ENCODE measurements around the gene LAMA4.

LAMA4 gene

DNA sequence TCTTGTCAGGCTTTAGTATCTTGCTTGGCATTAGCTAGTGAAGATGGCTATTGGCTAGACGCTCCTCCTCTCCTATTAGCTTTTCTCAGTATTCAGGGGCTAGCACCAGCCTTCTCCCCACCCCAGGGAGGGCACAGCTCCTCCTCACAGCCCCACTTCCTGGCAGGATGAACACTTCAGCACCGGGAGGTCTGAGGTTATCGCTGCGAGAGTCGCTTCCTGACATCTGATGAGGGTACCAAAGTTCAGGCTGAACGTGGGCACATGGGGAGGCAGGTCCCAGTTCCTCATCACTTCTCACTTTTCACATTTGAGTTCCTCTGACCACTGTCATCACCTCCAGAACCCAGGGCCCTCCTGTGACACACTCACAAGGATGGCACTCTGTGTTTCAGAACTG, 66.6 kb downstream of the LAMA4 start:
- DNase-seq: no peak

DNA sequence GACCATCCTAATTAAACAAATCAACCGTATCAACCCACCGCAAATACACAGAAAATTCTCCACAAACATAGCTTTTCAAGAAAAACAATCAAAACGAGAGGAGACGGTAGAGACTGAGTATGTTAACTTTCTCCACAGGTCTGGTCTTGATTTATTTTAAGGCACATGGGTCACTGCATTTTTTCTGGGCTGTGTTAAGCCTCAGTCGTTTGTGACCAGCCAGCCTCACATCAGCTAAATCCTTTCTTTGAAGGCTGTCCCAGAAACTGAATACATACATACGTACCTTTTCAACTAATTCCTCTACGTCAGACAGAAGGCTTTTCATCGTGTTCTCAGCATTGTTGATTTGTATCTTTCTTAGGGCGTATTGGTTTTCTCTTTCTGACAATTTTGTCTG, 69.4 kb downstream of the LAMA4 start:
- DNase-seq: no peak

DNA sequence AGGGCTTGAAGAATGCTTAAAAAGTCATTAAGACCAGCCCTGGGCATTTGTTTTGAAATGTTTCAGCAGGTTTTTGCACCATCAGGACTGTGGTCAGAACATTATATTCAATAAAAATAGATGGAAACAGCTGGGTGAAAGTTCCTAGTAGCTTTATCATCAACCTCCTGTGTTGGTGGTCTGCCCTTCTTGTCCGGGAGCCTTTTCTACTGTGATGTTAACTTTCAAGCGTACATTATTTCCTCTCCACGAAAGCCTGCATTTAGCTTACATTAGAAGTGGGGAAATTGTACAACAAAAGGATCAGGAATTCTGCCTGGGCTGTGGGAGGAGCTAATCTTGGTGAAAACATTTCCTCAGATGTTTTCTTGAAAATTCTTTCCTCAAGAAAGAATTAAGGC, 71.1 kb downstream of the LAMA4 start:
- DNase-seq: no peak

DNA sequence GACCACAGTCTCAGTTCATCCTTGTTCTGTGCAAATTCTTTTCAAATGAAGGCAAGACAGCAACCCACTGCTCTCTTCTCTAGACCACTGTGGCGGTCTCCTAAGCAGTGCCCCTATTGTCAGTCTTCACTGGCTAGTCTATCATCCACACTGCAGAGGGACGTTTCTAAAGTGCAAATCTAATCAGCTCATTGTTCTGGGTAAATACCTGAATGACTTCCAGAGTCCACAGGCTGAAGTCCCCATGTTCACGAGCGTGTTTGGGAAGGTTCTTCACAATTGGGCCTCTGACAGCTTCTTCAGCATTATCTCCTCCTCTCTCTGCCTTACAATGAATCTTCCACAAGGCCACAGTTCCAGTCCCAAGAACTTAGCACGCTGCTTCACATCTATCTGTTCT, 73.2 kb downstream of the LAMA4 start:
- DNase-seq: no peak

DNA sequence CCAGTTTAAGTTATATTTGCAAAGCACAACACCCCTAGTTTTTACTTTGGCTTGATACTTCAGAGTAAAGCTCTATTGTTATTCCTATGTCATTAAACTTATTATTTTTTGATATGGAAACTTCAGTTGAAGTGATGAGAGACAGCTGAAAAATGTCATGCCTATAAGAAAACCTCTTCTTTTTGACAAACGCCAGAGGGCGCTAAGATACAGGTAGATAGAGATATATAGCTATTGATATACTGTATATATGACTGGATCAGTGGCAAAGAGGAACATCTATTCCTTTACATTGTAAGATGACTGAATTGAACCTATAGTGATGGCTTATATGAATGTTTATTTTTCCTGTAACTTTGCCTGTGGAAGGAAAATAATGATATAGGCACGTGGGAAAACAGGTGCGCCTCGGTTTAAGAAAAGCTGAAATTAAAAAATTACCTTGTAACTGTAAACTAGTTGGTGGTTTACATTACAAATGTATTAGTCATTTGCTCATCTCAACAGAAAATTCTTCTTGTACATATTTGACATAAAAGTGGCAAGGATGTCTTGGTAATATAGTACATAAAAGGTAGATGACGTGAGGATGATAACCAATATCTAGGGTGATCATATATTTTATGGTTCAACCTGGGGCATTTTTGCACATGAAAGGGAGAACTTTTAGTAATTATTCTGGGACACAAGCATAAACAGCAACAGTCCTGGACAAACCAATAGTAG, 74.1 kb downstream of the LAMA4 start:
- peak; percentile 62 for DNase-seq

DNA sequence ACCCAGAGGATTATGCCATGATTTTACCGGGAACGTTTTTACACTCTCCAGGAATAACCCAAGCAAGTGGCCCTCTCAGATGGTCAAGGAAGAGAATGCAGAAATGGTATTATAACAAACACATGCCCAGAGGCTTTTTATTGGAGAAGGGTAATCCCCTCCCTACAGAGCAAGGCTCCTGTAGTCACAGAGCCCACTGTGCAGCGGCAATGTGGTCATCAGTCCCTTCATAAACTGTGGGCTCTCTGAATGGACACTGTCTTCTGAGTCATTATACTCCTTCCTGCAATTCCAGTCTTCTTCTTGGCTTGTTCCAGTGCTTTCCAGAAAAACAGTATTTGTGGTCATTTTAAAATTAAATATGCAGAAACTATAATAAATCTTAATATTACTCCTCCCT, 74.7 kb downstream of the LAMA4 start:
- DNase-seq: no peak

DNA sequence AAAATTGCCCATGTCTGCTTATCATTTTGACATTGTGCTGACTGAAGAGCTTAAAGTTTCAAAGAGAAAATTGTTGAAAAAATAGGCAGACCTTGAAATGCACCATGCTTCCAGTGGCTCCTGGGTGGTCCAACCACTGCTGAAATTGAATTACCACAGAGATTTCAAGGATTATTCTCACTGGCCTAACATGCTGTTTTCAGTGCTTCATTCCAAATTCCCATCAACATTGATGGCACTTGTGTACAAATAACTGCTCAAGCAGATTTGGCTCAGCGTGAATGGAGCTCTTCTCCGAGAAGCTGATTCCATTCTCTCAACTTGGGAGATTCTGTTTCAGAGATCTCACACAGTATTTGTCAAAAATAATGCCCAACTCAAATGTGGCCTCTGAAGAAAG, 75.5 kb downstream of the LAMA4 start:
- DNase-seq: no peak

DNA sequence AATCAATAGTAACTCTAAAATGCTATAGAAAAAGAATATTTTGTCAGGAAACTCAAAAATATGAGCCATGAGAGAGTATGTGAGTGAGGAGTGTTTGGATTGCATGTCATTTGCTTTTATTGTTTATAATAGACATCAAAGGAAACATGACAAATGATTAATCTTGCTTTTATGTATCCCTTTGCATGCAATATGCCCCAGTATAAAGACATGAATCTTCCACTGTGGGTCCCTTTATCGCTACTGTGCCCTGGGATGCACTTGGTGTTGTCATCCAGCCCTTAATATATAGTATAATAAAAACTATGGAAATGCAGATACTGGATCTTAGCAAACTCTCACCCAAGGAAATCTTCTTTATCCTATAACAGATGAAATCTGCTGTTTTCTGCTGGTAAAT, 77.3 kb downstream of the LAMA4 start:
- DNase-seq: no peak

DNA sequence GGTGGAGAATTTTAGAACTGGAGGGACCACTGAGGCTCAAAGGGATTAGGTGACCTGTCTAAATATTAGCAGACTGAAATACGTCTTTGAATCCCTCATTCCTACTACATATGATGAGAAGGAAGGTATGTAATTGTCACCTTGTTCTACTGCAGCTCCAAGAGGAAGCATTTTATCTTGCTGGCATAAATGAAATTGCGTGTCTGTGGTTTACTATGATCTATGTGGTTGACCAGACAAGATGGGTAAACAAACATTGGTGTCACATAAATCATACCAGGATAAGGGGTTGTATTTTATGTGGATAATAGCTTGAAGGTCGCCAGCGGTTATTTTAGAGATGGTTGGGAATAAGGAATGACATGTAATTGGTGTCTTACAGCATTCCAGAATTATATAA, 78.2 kb downstream of the LAMA4 start:
- DNase-seq: peak; percentile 13

DNA sequence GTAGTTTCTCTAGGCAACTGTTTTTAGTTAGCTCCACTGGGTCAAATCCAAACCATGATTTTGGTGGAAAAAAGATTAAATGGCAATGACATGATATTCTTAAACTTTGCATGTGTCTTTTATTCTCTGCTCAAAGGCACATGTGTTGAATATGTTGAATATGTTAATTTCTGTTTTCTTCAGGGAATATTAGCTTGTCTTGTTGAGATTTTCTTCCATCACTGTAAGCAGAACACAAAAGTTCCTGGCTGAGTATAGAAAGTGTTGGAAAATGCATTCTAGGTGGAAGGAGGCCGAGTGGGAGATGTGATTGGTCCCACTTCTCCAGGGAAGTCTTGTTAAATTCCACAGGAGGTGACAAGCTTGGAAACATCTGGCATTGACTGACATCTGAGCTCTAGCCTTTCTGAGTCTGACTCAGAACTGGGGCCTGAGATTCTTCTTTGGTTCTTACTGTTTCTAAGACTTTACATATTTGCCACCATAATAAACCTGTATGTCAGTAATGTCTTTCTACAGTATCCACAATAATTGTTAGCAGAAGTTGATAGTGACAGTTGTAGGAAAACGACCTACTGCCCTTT, 81.1 kb downstream of the LAMA4 start:
- no peak for DNase-seq

DNA sequence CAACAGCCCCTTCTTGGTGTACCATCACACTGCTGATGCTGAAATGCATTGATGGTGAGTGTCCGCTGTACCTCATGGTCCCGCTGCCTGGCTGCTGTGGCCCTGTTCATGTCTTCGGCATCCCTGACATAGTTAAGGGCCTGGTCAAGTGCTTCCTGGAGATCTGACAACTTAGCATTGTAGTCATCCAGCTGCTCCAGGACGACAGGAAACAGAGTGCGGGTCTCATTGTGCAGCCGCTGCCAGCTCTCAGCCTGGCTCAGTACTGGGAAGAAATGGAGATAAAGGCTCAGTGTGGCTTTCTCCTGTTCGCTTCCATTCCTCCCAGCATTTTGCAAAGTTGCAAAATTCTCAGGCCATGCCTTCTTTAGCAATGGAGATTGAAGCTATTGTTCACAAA, 81.8 kb downstream of the LAMA4 start:
- DNase-seq: no peak

DNA sequence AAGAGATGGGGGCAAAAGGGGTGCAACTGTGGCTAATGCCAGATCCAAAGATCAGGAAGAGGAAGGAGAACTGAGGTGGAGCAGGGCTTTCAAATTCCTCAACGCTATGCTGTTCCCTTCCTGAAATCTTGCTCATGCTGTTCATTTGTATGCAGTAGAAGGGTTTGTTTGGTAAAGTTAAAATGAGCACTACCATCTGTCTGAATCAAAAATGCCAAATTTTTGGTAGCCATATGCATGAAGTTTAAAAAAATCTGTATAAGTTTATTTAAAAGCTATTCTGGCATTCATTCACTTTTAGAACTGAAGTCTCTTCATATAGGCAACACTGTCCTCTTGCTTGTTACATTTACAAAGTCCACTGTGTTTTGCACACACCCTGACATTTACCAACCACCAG, 84.8 kb downstream of the LAMA4 start:
- no peak for DNase-seq

DNA sequence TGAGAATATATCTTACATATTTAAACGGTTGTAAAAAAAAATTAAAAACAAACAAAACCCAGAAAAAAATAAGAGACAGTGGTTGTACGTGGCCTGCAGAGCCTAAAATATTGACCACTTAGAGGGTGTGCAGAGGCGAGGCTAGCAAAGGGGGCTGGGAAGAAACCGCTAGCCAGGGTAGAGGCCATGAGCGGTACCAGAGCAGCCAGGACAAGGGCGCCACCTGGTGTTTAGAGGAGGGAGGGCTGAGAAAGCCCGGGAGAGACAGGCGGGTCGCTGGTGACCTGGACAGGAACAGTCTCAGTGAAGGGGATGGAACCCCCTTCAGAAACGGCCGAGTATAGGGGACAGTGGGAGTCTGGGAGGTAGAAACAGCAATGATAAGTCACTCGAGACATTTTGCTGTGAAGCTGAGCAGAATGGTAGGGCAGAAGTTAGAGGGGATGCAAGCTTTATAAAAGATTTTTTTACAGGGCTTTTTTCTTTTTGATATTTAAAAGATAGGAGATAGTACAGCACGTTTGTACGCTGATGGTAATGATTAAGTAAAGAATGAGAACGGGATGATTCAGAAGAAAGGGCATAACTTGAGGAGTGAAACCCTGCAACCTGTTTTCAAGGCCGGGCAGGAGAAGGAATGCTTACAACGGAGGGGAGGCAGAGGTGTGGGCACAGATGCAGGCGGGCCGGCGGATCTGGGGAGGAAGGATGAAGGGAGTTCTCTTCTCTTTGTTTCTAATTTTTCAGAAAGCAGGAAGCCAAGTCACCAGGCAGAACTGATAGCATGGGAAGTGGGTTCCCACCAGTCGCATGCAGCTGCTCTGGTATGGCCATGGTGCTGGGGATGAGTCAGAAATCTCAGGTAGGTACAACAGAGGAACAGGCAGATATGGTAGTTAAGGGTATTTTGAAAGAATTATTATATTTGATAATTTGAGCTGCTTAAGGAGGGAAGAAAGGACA, 90.8 kb downstream of the LAMA4 start:
- peak; percentile 52 for DNase-seq

DNA sequence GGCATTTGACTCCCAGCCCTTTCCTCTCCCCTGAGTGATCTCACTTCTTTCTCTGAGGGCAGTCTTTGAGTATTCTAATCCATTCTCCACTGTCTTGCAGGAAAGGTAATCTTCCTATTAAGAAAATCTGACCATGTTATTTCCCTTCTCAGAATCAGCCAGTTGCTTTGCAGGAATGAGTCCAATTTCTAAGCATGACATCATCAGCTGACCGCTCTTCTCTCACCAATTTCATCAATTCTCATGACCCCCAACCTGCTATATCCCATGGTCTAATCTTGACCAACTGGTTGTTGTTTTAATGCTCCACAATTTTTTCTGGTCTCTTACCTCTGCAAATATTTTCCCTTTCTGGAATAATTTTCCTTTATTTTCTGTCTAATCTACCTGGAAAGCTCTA, 93.6 kb downstream of the LAMA4 start:
- DNase-seq: no peak

DNA sequence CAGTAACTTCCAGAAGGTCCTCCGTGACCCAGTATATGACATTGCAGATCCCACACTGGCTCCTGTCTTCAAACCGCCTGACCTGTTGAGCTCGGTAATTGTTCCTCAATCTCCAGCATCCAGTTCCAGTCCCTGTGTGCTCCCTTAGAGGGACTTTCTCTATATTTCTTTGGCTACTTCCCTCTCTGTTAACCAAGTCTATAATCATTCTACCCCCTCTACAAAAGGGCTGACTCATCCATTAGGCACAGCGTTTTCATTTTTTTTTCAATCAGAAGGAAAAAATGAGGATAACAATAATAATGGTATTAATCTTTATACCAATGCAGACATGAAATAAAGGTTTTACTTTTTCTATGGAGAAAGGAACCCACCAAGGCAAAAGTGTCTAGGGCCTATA, 97.7 kb downstream of the LAMA4 start:
- no peak for DNase-seq

DNA sequence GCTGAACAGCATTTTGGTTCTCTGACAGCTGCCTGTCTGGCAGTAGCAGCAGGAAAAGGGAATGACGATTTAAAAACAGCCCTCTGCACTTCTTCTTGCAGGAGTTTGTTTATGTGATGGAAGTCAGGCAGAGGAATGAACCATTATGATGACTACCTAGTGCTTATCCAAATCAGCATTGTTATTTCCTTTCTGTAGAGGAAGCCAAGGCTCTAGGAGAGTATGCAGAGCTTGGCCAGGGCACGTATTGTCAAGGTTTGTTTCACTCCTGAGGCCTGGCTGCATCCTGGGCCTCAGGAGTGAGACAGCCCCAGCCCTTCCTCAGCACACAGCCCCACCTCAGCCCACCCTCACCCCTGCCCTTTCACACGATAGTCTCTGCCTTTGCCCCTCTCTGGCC, 98.5 kb downstream of the LAMA4 start:
- no peak for DNase-seq

DNA sequence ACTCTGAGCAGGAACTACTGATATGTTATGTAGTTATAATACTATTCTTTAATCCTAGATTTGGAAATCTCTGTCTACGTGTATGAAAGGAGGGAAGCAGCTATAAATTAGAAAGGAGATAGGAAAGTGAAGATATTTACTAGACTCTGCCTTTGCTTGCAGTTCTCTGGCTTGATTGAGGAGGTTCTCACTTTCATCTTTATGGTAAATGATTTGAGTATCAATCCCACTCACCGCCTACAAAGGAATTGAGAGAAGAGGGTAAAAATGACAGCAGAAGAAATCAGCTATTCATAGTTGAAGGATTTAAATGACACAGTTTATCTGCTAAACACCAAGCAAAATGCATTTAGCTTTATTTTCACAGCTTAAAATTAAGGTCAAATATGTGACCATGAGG, 99.7 kb downstream of the LAMA4 start:
- DNase-seq: no peak

DNA sequence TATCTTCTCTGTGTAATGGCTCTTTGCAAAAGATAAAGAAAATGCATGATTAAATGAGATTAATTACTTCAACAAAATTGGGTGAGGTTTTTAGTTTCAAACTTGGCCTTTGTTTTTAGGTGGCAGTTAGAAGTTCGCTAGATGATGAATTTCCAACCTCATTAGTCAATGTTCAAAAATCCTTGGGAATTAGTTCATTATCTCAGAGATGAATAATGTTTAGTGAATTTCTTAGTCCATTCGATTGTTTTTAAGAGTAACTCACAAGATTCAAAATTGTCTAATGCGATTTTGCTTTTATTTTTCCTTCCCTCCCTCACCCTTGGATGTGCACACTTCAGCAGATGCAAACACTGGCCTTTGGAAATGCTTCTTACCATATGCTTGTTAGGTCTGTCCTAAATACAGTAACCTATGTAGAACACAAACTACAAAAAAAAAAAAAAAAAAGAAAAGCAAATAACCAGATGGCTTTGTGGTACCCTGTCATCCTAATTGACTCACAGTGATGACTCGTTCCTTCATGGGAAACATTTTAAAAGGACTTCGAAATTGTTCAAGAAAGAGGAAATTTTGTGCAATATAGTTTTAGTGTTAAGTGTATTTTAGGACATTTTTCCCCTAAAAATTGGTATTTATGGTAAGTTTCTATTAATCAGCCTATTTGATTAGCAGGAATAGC, 100.3 kb downstream of the LAMA4 start:
- DNase-seq: no peak

DNA sequence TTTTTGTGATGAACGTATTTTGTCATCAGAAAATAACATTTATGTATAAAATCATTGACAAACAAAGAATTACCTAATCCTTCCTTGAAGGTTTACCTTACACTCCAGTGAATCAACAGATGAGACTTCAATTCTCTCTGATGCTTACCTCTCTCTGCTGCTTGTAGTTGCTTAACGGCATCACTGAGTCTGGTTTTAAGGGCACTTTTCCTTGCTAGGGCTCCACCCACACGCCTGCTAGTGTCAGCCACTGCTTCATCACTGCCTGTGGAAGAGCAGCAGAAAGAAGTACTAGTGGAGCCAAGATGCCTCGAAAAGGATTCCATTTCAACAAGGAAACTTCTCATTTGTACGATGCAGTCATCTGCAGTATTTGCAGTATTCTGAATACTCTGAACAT, 104.0 kb downstream of the LAMA4 start:
- no peak for DNase-seq

DNA sequence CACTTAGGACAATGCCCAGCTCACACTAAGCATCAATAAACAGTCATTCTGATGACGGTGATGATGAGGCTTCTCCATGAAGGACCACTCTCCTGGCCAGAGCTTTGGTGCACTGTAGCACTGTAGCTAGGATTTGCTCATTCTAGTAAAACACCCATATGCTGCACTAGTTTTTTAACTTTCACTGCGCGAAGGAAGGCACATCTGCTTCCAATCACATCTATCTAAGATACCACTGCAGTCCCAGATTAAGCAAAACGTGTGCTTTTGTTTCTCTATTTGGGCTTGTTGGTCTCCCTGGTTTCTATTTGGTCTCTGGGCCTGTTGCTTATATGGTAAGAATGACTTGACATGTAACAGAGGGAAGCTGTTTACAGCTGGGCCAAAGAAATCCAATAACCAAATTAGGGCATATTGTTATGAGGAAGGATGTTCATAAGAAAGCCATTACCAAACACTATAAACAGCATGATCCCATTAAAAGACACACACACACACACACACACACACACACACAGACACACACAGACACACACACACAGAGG, 104.6 kb downstream of the LAMA4 start:
- no peak for DNase-seq

DNA sequence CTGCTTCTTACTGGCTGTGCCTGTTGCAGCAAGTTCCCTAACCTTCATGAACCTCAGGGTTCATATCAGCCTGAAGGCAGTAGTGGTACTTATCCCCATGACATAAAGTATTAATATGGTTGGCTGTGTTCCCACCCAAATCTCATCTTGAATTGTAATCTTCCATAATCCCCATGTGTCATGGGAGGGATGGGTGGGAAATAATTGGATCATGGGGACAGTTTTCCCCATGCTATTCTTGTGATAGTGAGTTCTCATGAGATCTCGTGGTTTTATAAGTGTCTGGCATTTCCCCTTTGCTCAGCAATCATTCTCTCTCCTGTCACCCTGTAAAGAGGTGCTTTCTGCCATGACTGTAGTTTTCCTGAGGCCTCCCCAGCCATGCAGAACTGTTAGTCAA, 105.1 kb downstream of the LAMA4 start:
- DNase-seq: no peak

DNA sequence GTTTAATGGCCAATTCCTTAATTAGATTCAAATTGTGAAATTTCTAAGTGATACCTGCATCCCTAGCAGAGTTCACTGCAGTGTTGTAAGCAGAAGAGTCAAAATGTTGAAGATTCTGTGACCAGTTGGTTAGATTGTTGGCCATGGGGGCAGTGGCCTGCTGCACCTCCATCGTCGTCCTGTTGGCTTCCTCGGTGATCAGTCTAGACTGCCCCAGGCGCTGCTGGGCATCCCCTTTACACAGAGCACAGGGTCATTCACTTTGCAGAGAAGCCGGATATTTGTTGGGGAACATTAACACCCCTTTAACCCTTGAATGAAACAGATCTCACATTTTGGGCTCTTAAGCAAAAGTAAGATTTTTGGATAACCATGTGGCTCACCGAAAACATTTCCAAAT, 106.3 kb downstream of the LAMA4 start:
- DNase-seq: no peak

DNA sequence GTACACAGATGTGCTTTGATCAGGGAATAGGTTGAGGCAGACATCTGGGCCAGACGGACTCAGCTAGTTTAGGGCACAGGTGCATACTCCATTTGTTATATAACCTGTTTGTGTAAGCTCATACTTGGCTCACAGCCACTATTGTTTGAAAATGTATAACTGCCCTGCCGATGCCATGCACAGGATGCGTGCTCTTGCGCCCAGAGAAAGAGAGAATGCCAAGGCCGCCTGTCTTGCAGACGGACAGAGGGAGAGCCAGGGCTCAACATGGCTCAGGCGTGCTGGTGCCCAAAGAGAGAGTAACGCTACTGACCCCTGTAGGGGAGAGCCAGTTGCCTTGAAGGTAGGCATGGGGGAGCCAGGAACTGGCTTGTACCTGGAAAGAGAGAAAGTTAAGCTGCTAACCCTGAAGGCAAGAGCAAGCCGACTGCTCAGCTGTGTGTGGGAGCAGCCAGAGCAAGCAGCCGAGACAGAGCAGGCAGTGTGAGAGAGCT, 109.2 kb downstream of the LAMA4 start:
- no peak for DNase-seq
